GM12878 (cell line): ENCODE measurements around the gene OR2C1. TPM values are rescaled to one million over a fixed set of nuclear protein-coding genes. Genes with fewer than 3 reads are reported as not detected.

Experiments
- BCL11A ChIP-seq: IDR thresholded peaks from 2 replicates; pipeline ENCODE4 v1.6.1; 2011; ENCODE audit warnings: low read depth, low read length
- CBX5 ChIP-seq: sonication (generic); IDR thresholded peaks from 2 replicates; pipeline ENCODE4 v1.6.1; 2016; ENCODE audit warnings: low read depth, moderate library complexity, mild to moderate bottlenecking, inconsistent platforms
- CEBPZ ChIP-seq: fragments of 150-350 bp; IDR thresholded peaks from 2 replicates; pipeline ENCODE4 v1.6.1; 2016; ENCODE audit warnings: low read depth, low read length
- EZH2 ChIP-seq: IDR thresholded peaks from 2 replicates; pipeline ENCODE4 v1.6.1; 2012; ENCODE audit warnings: low read depth, mild to moderate bottlenecking, control low read depth, inconsistent platforms, low read length, borderline replicate concordance; ENCODE audit not compliant: control insufficient read depth
- HCFC1 ChIP-seq: fragments of 150-350 bp; IDR thresholded peaks from 2 replicates; pipeline ENCODE4 v1.6.1; 2014; ENCODE audit warnings: low read length
- PRDM15 ChIP-seq: fragments of 450-650 bp; formaldehyde crosslinking; IDR thresholded peaks from 2 replicates; pipeline ENCODE4 v1.4.0; 2020; ENCODE audit warnings: mild to moderate bottlenecking, moderate library complexity
- ZNF274 ChIP-seq: IDR thresholded peaks from one replicate; pipeline ENCODE4 v1.8.0; 2011; ENCODE audit not compliant: insufficient read length, insufficient read depth
- polyA plus RNA-seq, 11 experiments: library from polyadenylated mRNA; depleted of rRNA in 4 of 11; unstranded in 6 of 11; stranded (reverse) in 5 of 11; fragments of >200 nt; fragmentation: Nextera tagmentation in 4 of 11; fragmentation: Illumina TruSeq in 1 of 11; extraction: Ambion mirVana in 4 of 11; extraction: Trizol in 1 of 11; gene quantifications; 1 replicate in 1 of 11; 2 replicates in 10 of 11; pipeline versions ENCODE4 v1.2.1 to v1.2.3, GENCODE V29; 2011 to 2016; ENCODE audit warnings: inconsistent platforms in 2 of 11, missing spikeins in 2 of 11, low read depth in 1 of 11
- total RNA-seq, 4 experiments: library from RNA; depleted of rRNA in 3 of 4; stranded (reverse); fragments of >200 nt in 3 of 4; fragmentation: Illumina TruSeq in 1 of 4; extraction: Trizol in 1 of 4; gene quantifications; 2 replicates each; pipeline versions ENCODE4 v1.2.1 to v1.2.3, GENCODE V29; 2013 to 2021

OR2C1 gene
- total and polyA plus RNA-seq, 10 of the 15 experiments (the other 5 are each of a cell fraction or from before 2014, with no cell fraction given) = 0.05 to 0.21 (median 0.14) TPM; not detected in 5

- TF ChIP-seq PRDM15 = no peak
- TF ChIP-seq HCFC1 = no peak
- no peak for TF ChIP-seq CEBPZ
- TF ChIP-seq BCL11A = no peak
- TF ChIP-seq ZNF274 = no peak
- no peak for TF ChIP-seq CBX5
- TF ChIP-seq EZH2 = no peak
These were observed 32.6 kb downstream of the OR2C1 start (continued) for GRCh38 chr16:3388325-3388724.
